NT2/D1 (cell line): ENCODE measurements around the gene RNF217.

Source experiments
- YY1 ChIP-seq: IDR thresholded peaks from 2 replicates; pipeline ENCODE4 v1.6.1; 2011; ENCODE audit not compliant: insufficient read length, insufficient read depth
- ZNF274 ChIP-seq: IDR thresholded peaks from 2 replicates; pipeline ENCODE4 v1.6.1; 2011; ENCODE audit warnings: mild to moderate bottlenecking, low read depth, low read length

GRCh38 chr6:125100074-125100652 lies 137.9 kb downstream of the RNF217 start:
- TF ChIP-seq ZNF274 (no peak), YY1 (no peak)
